HG03095 (cell line): ENCODE results near the gene KCTD17.

ENCODE experiments used
- ATAC-seq: cut with Tn5 transposase; IDR thresholded peaks from one replicate; pipeline ENCODE4 v1.9.1; 2021; ENCODE audit warnings: moderate library complexity; ENCODE audit not compliant: unreplicated experiment

Gene KCTD17

GRCh38 chr22:37072673-37073072 lies 21.1 kb downstream of the KCTD17 start:
- ATAC-seq = no peak

DNA sequence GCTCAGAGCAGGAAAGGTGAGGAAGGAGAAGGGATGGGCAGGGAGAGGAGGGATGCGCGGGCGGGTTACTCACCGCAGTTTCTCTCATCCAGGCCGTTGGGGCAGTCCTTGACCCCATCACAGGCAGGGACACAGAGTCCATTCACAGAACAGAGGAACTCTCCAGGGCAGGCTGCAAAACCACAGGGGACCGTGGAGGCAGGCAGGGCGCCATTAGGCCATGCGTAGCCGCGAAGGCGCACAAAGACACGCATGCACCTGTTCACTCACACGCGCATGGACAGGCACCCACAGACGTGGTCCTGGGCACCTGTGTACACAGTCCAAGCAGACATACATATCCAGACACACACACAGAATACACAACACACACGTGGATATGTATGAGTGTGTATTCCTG lies 23.0 kb downstream of the KCTD17 start:
- no peak for ATAC-seq

- no peak for ATAC-seq
These were observed 23.5 kb downstream of the KCTD17 start for GRCh38 chr22:37075046-37075445.

- ATAC-seq = no peak
These were observed 24.4 kb downstream of the KCTD17 start for GRCh38 chr22:37075822-37076433.

- ATAC-seq = no peak
These were observed 26.4 kb downstream of the KCTD17 start for GRCh38 chr22:37077802-37078448.

- no peak for ATAC-seq
These were observed 27.6 kb downstream of the KCTD17 start for GRCh38 chr22:37079158-37079557.

GRCh38 chr22:37079668-37080171 lies 28.2 kb downstream of the KCTD17 start:
- ATAC-seq = no peak

- ATAC-seq = no peak
These were observed 28.9 kb downstream of the KCTD17 start for GRCh38 chr22:37080438-37080837.

GRCh38 chr22:37080838-37081237 lies 29.3 kb downstream of the KCTD17 start:
- no peak for ATAC-seq

- ATAC-seq = no peak
These were observed 30.8 kb downstream of the KCTD17 start for GRCh38 chr22:37082251-37082873.

DNA sequence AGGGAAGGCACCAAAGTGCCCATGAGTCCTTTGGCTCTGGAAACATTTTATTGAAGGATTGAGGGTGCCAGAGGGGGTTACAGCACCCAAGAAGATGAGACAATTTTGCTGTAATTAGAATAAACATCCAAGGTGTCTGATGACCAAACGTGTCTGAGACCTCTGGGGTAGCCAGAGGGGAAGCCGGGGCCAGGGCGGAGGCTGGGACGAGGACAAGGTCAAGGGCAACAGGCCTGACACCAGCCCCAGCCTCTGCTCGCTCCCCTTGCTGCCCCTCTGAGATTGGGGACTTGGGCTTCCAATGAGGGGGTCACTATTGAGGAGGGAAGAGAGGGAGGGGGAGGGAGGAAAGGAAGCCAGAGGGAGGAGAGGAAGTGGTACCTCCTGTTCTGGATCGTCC lies 32.4 kb downstream of the KCTD17 start:
- no peak for ATAC-seq

DNA sequence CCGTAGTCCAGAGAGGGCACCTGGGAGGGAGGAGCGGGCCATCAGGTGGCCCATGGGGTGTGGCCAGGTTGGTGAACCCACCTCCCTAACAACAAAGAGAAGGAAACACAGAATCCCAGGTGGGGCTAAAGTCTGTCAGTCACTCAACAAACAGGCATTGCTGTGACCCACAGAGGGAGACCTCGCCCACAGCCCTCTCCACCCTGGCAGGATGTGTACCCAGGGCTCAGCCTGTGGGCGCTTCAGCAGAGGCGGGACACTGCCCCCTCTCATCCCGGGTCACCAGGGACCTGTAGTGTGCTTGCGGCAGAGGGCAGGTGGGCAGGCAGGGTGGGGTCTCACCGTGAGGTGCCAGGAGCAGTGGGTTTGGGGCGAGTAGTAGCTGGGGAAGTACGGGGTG lies 32.8 kb downstream of the KCTD17 start:
- ATAC-seq = no peak

- ATAC-seq = no peak
These were observed 34.6 kb downstream of the KCTD17 start for GRCh38 chr22:37086184-37086583.

DNA sequence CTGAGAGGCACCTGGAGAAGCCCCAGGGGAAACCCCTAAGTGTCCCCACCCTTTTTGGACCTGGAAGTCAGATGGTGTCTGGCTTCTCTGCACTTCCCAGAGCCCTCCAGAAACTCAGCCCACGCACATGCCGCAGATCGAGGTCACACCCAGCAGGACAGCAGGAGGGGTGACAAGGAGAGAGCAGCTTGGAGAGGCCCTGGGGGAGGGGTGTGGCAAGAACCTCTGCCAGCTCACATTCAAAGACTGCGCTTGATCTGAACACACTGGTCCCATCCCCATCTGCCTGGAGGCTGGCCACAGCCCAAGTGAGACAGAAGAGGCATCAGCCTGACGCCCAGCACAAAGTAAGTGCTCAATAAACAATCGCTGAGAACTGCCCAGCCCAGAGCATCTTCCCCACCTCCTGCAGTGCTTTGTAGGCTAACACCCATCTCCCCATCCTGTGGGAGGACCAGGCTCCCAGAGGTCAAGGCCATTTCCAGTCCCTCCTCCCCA lies 36.6 kb downstream of the KCTD17 start:
- no peak for ATAC-seq

DNA sequence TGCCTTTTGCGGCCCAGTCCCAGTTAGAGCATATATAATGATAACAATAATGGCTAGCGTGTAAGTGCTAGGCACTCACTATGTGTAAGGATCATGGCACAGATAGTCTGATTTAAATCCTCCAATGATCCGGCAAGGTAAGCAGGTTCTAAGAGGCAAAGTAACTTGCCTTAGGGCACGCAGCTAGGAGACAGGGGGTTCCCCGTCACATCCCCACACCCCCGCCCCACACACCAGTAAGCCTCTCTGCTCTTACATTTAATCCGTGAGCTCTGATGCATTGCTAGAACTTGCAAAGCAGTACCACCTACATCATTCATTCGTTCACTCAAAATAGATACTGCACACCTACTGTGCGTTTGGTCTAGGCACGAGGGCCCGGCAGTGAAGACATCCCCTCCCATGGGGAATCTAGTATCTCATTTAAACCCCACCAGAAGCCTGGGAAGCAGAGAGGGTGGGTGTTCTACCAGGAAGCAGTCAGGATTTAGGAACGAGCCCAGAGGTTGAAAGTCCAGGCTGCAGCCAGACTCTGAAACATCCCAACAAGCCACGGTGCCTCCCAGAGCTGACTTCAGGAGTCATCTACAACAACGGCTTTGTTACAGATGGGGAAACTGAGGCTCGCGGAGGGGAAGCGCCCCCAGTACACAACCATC lies 37.3 kb downstream of the KCTD17 start:
- no peak for ATAC-seq

DNA sequence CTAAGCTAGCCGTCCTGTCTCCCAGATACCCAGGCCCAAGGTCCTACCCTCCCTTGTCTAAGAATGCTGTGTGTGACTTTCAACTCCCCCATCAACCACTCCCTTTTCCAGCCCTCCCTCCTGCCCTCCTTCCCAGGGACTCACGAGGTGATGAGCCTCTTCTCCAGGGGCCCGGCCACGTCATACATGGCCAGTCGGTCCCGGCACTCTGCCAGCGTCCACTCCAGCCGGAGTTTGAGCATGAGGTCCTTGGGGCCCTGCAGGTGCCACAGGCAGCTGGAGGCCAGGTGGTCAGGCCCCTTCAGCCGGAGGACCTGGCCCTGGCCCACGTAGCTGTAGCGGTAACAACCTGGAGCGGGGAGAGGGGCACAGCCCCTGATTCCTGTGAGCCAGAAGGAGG lies 37.9 kb downstream of the KCTD17 start:
- no peak for ATAC-seq

DNA sequence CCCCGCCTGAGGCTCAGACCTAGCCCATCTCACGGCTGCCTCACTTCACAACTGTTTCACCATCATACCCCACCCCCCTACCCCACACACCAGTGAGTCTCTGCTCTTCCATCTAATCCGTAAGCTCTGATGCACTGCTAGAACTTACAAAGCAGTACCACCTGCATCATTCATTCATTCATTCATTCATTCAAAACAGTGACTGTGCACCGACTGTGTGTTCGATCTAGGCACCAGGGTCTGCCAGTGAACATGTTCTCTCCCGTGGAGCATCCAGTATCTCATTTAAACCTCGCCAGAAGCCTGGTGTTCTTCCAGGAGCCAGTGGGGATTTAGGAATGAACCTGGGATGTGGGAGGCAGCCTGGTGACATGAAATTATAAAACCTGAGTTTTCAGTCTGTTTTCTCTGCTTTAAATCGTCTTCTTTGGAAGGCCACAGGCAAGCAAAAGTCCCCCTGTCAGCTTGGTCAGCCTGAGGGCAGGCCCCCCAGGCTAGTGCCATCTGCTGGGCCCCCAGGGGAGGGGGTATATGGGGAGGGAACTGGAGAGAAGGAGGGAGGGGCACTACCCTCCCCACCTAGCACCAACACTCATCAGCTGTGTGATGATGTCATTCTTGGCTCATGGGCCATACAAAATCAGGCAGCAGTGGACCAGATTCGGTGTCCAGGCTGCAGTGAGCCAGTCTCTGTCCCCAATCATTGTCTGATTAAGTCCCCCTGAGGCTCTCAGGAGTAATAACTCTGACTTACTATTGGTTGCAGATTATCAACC lies 39.6 kb downstream of the KCTD17 start:
- no peak for ATAC-seq

DNA sequence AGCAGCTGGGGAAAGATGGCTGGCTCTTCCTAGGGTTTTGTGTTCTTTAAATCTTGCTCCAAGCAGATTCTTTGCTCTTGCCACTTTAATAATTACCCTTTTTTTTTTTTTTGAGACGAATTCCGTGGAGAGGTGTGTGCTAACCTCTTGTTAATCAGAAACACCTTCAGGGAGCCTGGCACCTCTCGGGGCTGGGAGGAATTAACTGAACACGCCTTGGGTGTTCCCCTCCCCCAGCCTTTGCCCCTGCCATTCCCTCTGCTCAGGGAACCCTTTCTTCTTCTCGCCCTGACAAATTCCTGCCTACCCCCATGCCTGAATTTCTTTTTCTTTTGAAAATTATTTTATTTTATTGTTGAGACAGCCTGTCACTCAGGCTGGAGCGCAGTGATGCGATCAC lies 40.5 kb downstream of the KCTD17 start:
- no peak for ATAC-seq

- no peak for ATAC-seq
These were observed 41.5 kb downstream of the KCTD17 start for GRCh38 chr22:37092997-37093396.

- no peak for ATAC-seq
These were observed 42.7 kb downstream of the KCTD17 start for GRCh38 chr22:37094239-37094638.

- ATAC-seq = no peak
These were observed 43.6 kb downstream of the KCTD17 start for GRCh38 chr22:37095113-37095512.
